Endothelial cell of umbilical vein (primary cell): Measurements from ENCODE around the gene CRACR2A. TPM values are rescaled to one million over a fixed set of nuclear protein-coding genes. Genes with fewer than 3 reads are reported as not detected.

ENCODE experiments used
- BruUV-seq: library from RNA; stranded (reverse); fragments of 400-500 nt; replicated peaks from 2 replicates; lab custom pipeline; 2021; lab: Mats Ljungman, UMichigan
- CTCF ChIA-PET: fragments of 300-600, 350-600 bp; sonication (Branson Sonifier 250); formaldehyde crosslinking; loops from one replicate; lab custom pipeline; 2021; ENCODE audit warnings: antibody characterized with exemption, inconsistent platforms; lab: Charles Lee
- POLR2A ChIA-PET: fragments of 300-600, 350-600 bp; sonication (Branson Sonifier 250); formaldehyde crosslinking; loops from one replicate; lab custom pipeline; 2021; ENCODE audit warnings: antibody characterized with exemption, inconsistent platforms; lab: Charles Lee
- DNase-seq: peaks from one replicate; pipeline ENCODE4 v3.0.0-alpha.2; 2011; ENCODE audit warnings: low read depth, low spot score
- FAIRE-seq: peaks from 2 replicates; lab custom pipeline; 2011; peaks lifted over from hg19 to GRCh38; lab: Jason Lieb, UNC
- H2AFZ ChIP-seq: 2 replicates; pipeline ENCODE4 v1.6.0; 2012; ENCODE audit warnings: low read depth, low read length, control low read depth, inconsistent platforms
- H3K27ac ChIP-seq: 2 replicates; pipeline ENCODE4 v1.5.1; 2011; ENCODE audit warnings: low read depth, mild to moderate bottlenecking, control low read depth, low read length, moderate library complexity; ENCODE audit not compliant: insufficient read depth
- H3K27me3 ChIP-seq, 2 experiments: 2 replicates each; pipeline versions ENCODE4 v1.6.0 to v1.6.1; 2011; ENCODE audit warnings: low read length in 2 of 2, mixed read lengths in 1 of 2; ENCODE audit not compliant: control insufficient read depth in 2 of 2, insufficient read depth in 2 of 2
- H3K36me3 ChIP-seq, 2 experiments: 2 replicates in 1 of 2; 3 replicates in 1 of 2; pipeline ENCODE4 v1.5.1; 2011; ENCODE audit warnings: low read length in 2 of 2, mild to moderate bottlenecking in 1 of 2, moderate library complexity in 1 of 2; ENCODE audit not compliant: control insufficient read depth in 2 of 2, insufficient read depth in 2 of 2; ENCODE audit errors: extremely low read depth in 1 of 2
- H3K4me1 ChIP-seq: 3 replicates; pipeline ENCODE4 v1.5.1; 2011; ENCODE audit warnings: mild to moderate bottlenecking, low read length; ENCODE audit not compliant: control insufficient read depth, insufficient read depth; ENCODE audit errors: extremely low read depth
- H3K4me2 ChIP-seq: 2 replicates; pipeline ENCODE4 v1.6.1; 2011; ENCODE audit warnings: low read length, control low read depth, mixed read lengths; ENCODE audit not compliant: insufficient read depth
- H3K4me3 ChIP-seq, 3 experiments: fragments of 200-600 bp in 1 of 3; sonication (generic), shearing (Covaris generic) in 1 of 3; replicated peaks in 1 of 3; 2 replicates each; pipeline ENCODE4 v1.5.1; 2011 to 2016; ENCODE audit warnings: control low read depth in 3 of 3, low read length in 3 of 3, mild to moderate bottlenecking in 2 of 3, inconsistent platforms in 1 of 3, low read depth in 1 of 3, moderate library complexity in 1 of 3; ENCODE audit not compliant: insufficient read depth in 1 of 3
- H3K79me2 ChIP-seq: 2 replicates; pipeline ENCODE4 v1.6.0; 2012; ENCODE audit warnings: low read length, inconsistent platforms; ENCODE audit not compliant: control insufficient read depth, insufficient read depth
- H3K9ac ChIP-seq: replicated peaks from 2 replicates; pipeline ENCODE3; 2011; ENCODE audit warnings: low read length, control low read depth; ENCODE audit not compliant: insufficient read depth; ENCODE audit errors: extremely low read depth
- H3K9me1 ChIP-seq: replicated peaks from 3 replicates; pipeline ENCODE4 v1.6.0; 2011; ENCODE audit warnings: mild to moderate bottlenecking, low read length; ENCODE audit not compliant: control insufficient read depth, insufficient read depth; ENCODE audit errors: extremely low read depth
- H3K9me3 ChIP-seq: replicated peaks from 2 replicates; pipeline ENCODE4 v1.5.1; 2012; ENCODE audit warnings: low read length, inconsistent platforms; ENCODE audit not compliant: control insufficient read depth, insufficient read depth
- H4K20me1 ChIP-seq: replicated peaks from 2 replicates; pipeline ENCODE3; 2011; ENCODE audit warnings: mild to moderate bottlenecking, low read length; ENCODE audit not compliant: control insufficient read depth, insufficient read depth; ENCODE audit errors: extremely low read depth
- CTCF ChIP-seq, 2 donors: IDR thresholded peaks; 1 replicate in 1 of 2; 2 replicates in 1 of 2; pipeline ENCODE4 v1.5.1; 2011; ENCODE audit warnings: low read length in 2 of 2, mild to moderate bottlenecking in 2 of 2, moderate library complexity in 2 of 2, control low read depth in 1 of 2, inconsistent platforms in 1 of 2, low read depth in 1 of 2; ENCODE audit not compliant: insufficient read depth in 1 of 2; ENCODE audit errors: extremely low read depth in 1 of 2
- EZH2 ChIP-seq: IDR thresholded peaks from 2 replicates; pipeline ENCODE4 v1.6.1; 2012; ENCODE audit warnings: borderline replicate concordance, low read depth, mild to moderate bottlenecking, moderate library complexity, low read length, inconsistent platforms; ENCODE audit not compliant: severe bottlenecking
- FOS ChIP-seq: IDR thresholded peaks from 2 replicates; pipeline ENCODE4 v1.6.1; 2011; ENCODE audit warnings: mild to moderate bottlenecking, low read length, moderate library complexity, borderline replicate concordance; ENCODE audit not compliant: insufficient read depth
- GATA2 ChIP-seq: IDR thresholded peaks from 2 replicates; pipeline ENCODE4 v1.7.0; 2011; ENCODE audit warnings: low read depth, mild to moderate bottlenecking, moderate library complexity, mixed read lengths, low read length; ENCODE audit not compliant: insufficient read length, insufficient read depth
- JUN ChIP-seq: IDR thresholded peaks from 2 replicates; pipeline ENCODE4 v1.6.1; 2011; ENCODE audit warnings: borderline replicate concordance, low read depth; ENCODE audit not compliant: insufficient read length, insufficient read depth
- MAX ChIP-seq: IDR thresholded peaks from 2 replicates; pipeline ENCODE4 v1.6.1; 2011; ENCODE audit not compliant: insufficient read depth, insufficient read length
- MYC ChIP-seq: IDR thresholded peaks from one replicate; pipeline ENCODE4 v1.6.1; 2011; ENCODE audit warnings: mild to moderate bottlenecking, low read depth, low read length
- POLR2A ChIP-seq: IDR thresholded peaks from 2 replicates; pipeline ENCODE4 v1.6.1; 2012; ENCODE audit warnings: low read depth, mild to moderate bottlenecking, control low read depth, low read length
- POLR2AphosphoS5 ChIP-seq: IDR thresholded peaks from 2 replicates; pipeline ENCODE4 v1.6.1; 2012; ENCODE audit warnings: low read depth, mild to moderate bottlenecking, control low read depth, low read length, moderate library complexity; ENCODE audit not compliant: insufficient read depth
- dilution Hi-C: fragments of 300-500 bp; cut with MboI; formaldehyde crosslinking; loops from one replicate; pipeline ENCODE4 v1.15.0; 2019; ENCODE audit warnings: low sequenced_read_pairs; ENCODE audit not compliant: extremely low pct_ligation_motif_present
- intact Hi-C: fragments of 100-400 bp; cut with micrococcal nuclease; formaldehyde crosslinking; loops from one replicate; pipeline ENCODE4 v1.10.0; 2022
- polyA plus RNA-seq, 4 experiments: library from polyadenylated mRNA; depleted of rRNA in 3 of 4; stranded (reverse) in 3 of 4; unstranded in 1 of 4; fragments of >200 nt; gene quantifications; 2 replicates each; pipeline versions ENCODE4 v1.2.1 to v1.2.3, GENCODE V29; 2011 to 2012; ENCODE audit warnings: missing spikeins in 1 of 4
- total RNA-seq: library from RNA; stranded (reverse); gene quantifications from 2 replicates; pipeline ENCODE4 v1.2.3, GENCODE V29; 2021

CRACR2A gene
- total and polyA plus RNA-seq, 2 donors (not counting 3 experiments of a cell fraction or from before 2014, with no cell fraction given): 4.4 to 15.9 TPM

- CTCF ChIA-PET: no interaction called here
- Histone ChIP-seq H3K4me2 (no peak overlapping the region), H3K27me3 (no peaks in the 10 kb centered on the region), H3K4me3 (no peak overlapping the region), H3K36me3 (no peaks in the 10 kb centered on the region), H3K9ac (no peak overlapping the region), H3K9me3 (no peaks in the 10 kb centered on the region), H3K9me1 (no peaks in the 10 kb centered on the region), H2AFZ (no peak overlapping the region), H3K4me1 (peaks cover 2% of the 10 kb centered on the region), H4K20me1 (no peaks in the 10 kb centered on the region), H3K79me2 (no peaks in the 10 kb centered on the region), H3K27ac (no peak overlapping the region)
- POLR2A ChIA-PET: no interaction called here
- FAIRE-seq: no peak
- intact Hi-C loops: no loop called here
- TF ChIP-seq GATA2 (no peak), POLR2AphosphoS5 (no peak)
- no peak for DNase-seq
- dilution Hi-C loops: no loop called here
- BruUV-seq: no TSS peak
Observed at GRCh38 chr12:3636328-3636727, 116.6 kb downstream of the CRACR2A start.

GRCh38 chr12:3634348-3634747 is 118.6 kb downstream of the CRACR2A start:
- H3K4me1 ChIP-seq: no peaks in the 10 kb centered on the region
- H3K4me3 ChIP-seq: no peak overlapping the region
- dilution Hi-C loops: no loop called here
- no peaks in the 10 kb centered on the region for H3K27me3 ChIP-seq
- H3K9me3 ChIP-seq: no peaks in the 10 kb centered on the region
- H3K27ac ChIP-seq: no peak overlapping the region
- CTCF ChIA-PET: no interaction called here
- H4K20me1 ChIP-seq: no peaks in the 10 kb centered on the region
- BruUV-seq: no TSS peak
- H3K36me3 ChIP-seq: no peaks in the 10 kb centered on the region
- TF ChIP-seq FOS: no peak
- TF ChIP-seq POLR2A: no peak
- TF ChIP-seq MYC: no peak
- no peak for TF ChIP-seq POLR2AphosphoS5
- no peak for TF ChIP-seq CTCF (IDR thresholded peaks at IDR 0.05; ENCODE audit: extremely low read depth in 1 of 2, insufficient read depth in 1 of 2, low read depth in 1 of 2, low read length in 2 of 2)
- no peak for TF ChIP-seq JUN
- no peak for TF ChIP-seq GATA2
- TF ChIP-seq EZH2: no peak
- TF ChIP-seq MAX: no peak
- H2AFZ ChIP-seq: no peak overlapping the region
- no peak overlapping the region for H3K4me2 ChIP-seq
- intact Hi-C loops: no loop called here
- H3K79me2 ChIP-seq: no peaks in the 10 kb centered on the region
- FAIRE-seq (no peak), DNase-seq (no peak)
- H3K9me1 ChIP-seq: no peaks in the 10 kb centered on the region
- H3K9ac ChIP-seq: no peak overlapping the region
- POLR2A ChIA-PET: no interaction called here
